Middle frontal gyrus (tissue), 1 donor: ENCODE results near the gene HYOU1.
"Not testable (repeated sequence)": the region's sequence is repeated elsewhere in the genome, so short reads cannot be mapped to it uniquely, and the experiment has no call there.

Source experiments
- DNase-seq: peaks from one replicate; pipeline ENCODE4 v3.0.0-alpha.2; 2015; ENCODE audit warnings: low spot score; ENCODE audit errors: extremely low spot score

HYOU1 gene

GRCh38 chr11:119024430-119025098 is 32.4 kb downstream of the HYOU1 start:
- no peak for DNase-seq

GRCh38 chr11:119023741-119024140 is 33.3 kb downstream of the HYOU1 start:
- DNase-seq = no peak

- DNase-seq = no peak
Measured at GRCh38 chr11:119021631-119022030, 35.4 kb downstream of the HYOU1 start.

- no peak for DNase-seq
Measured at GRCh38 chr11:119019996-119020395, 37.0 kb downstream of the HYOU1 start.

GRCh38 chr11:119018074-119018938 is 38.7 kb downstream of the HYOU1 start, which contains the start of the genes RPS25 and TRAPPC4:
TSS of gene RPS25 (minus strand) at chr11:119018343. CDS start at chr11:119018284, 59 bp downstream.
TSS of gene TRAPPC4 (plus strand) at chr11:119018766. CDS start at chr11:119018796, 30 bp downstream.
- peak; percentile 95 for DNase-seq

- DNase-seq = not testable (repeated sequence)
Measured at GRCh38 chr11:119017377-119017776, 39.6 kb downstream of the HYOU1 start.

GRCh38 chr11:119016216-119017009 is 40.6 kb downstream of the HYOU1 start:
- DNase-seq = no peak

GRCh38 chr11:119015054-119015611 is 41.9 kb downstream of the HYOU1 start:
- no peak for DNase-seq

- no peak for DNase-seq
Measured at GRCh38 chr11:119014209-119014924, 42.6 kb downstream of the HYOU1 start.

- DNase-seq = no peak
Measured at GRCh38 chr11:119012629-119013170, 44.3 kb downstream of the HYOU1 start.

GRCh38 chr11:119011476-119012053 is 45.4 kb downstream of the HYOU1 start:
- no peak for DNase-seq

GRCh38 chr11:119006656-119007055 is 50.3 kb downstream of the HYOU1 start:
- no peak for DNase-seq

GRCh38 chr11:119000906-119001305 is 56.1 kb downstream of the HYOU1 start:
- DNase-seq = no peak

GRCh38 chr11:118998822-118999221 is 58.2 kb downstream of the HYOU1 start:
- DNase-seq = no peak

- no peak for DNase-seq
Measured at GRCh38 chr11:118998388-118998717, 58.7 kb downstream of the HYOU1 start.

GRCh38 chr11:118997627-118998387 is 59.2 kb downstream of the HYOU1 start, which contains the start of gene CENATAC:
TSS of gene CENATAC (plus strand) at chr11:118998138. CDS start at chr11:118998198, 60 bp downstream.
- peak; percentile 95 for DNase-seq

GRCh38 chr11:118996926-118997626 is 59.9 kb downstream of the HYOU1 start:
- DNase-seq = no peak
